Muscle of leg (tissue), 11 donors: ENCODE data around the gene HERC2. TPM values are rescaled to one million over a fixed set of nuclear protein-coding genes. Genes with fewer than 3 reads are reported as not detected.
"Not testable (repeated sequence)": the region's sequence is repeated elsewhere in the genome, so short reads cannot be mapped to it uniquely, and the experiment has no call there.

Experiments used
- DNase-seq: peaks from one replicate; pipeline ENCODE4 v3.0.0; 2013
- H3K27ac ChIP-seq: one replicate; pipeline ENCODE4 v1.5.1; 2013; ENCODE audit warnings: mild to moderate bottlenecking, low read length, control low read depth
- H3K27me3 ChIP-seq: one replicate; pipeline ENCODE4 v1.6.1; 2013; ENCODE audit warnings: low read length; ENCODE audit not compliant: control insufficient read depth, insufficient read depth
- H3K36me3 ChIP-seq: one replicate; pipeline ENCODE4 v1.6.1; 2013; ENCODE audit warnings: low read length; ENCODE audit not compliant: control insufficient read depth, insufficient read depth
- H3K4me1 ChIP-seq: one replicate; pipeline ENCODE4 v1.6.1; 2013; ENCODE audit warnings: low read length; ENCODE audit not compliant: control insufficient read depth, insufficient read depth
- H3K4me3 ChIP-seq: one replicate; pipeline ENCODE4 v1.5.1; 2013; ENCODE audit warnings: low read length, control low read depth
- H3K9me3 ChIP-seq: replicated peaks from 2 replicates; pipeline ENCODE4 v1.6.1; 2013; ENCODE audit warnings: low read depth, low read length; ENCODE audit not compliant: control insufficient read depth
- WGBS: methylation state at CpG from one replicate; pipeline ENCODE4 v1.1.5; 2013; ENCODE audit warnings: missing lambda C conversion rate; ENCODE audit not compliant: insufficient coverage; 5-methylcytosine and 5-hydroxymethylcytosine counted together
- polyA plus RNA-seq, 8 donors: library from polyadenylated mRNA; unstranded; fragments of 120-200 nt; gene quantifications; one replicate each; pipeline versions ENCODE4 v1.2.1 to v1.2.3, GENCODE V29; 2013; ENCODE audit warnings: inconsistent platforms in 1 of 8, low replicate concordance in 1 of 8; ENCODE audit not compliant: insufficient read length in 8 of 8, insufficient read depth in 1 of 8
- total RNA-seq: library from RNA; stranded (reverse); fragments of 120-200 nt; gene quantifications from one replicate; pipeline ENCODE4 v1.2.4, GENCODE V29; 2013

Gene HERC2
- total and polyA plus RNA-seq, 9 donors = 31.8 to 40.5 (median 36.4) TPM

DNA sequence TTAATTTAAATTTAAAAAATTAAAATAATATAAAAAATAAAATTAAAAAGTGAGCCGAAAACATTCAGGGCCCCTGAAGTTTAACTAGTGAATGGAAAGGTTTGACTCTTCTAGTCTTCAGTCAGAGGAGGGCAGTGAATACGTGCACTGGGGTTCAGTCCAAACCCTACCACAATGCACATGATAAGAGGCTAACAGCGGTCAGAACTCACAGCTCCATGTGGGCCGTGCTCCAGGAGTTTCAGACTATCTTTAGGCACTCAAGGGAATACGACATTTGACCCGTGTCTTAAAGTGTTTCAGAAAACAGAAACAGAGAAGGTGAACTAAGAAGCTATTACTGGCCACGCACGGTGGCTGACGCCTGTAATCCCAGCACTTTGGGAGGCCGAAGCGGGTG is 11.5 kb downstream of the HERC2 start:
- peaks cover 10% of the 10 kb centered on the region for H3K36me3 ChIP-seq
- H3K9me3 ChIP-seq, H3K4me1 ChIP-seq, H3K4me3 ChIP-seq, H3K27ac ChIP-seq, DNase-seq, H3K27me3 ChIP-seq: not testable (repeated sequence)
- WGBS = no CpG with 5 or more reads among the region's 11 CpGs

DNA sequence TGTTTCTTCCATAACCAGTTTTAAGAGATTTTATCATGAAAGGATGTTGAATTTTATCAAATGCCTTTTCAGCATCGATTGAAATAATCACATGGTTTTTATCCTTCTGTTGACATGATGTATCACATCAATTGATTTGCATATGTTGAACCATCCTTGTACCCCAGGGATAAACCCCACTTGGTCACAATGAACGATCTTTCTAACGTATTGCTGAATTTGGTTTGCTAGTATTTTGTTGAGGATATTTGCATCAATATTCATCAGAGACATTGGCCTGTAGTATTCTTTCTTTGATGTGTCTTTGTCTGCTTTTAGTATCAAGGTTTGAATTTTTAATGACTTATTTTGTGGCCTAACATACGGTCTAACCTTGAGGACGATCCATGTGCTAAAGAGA is 13.3 kb downstream of the HERC2 start:
- not testable (repeated sequence) for H3K27me3 ChIP-seq, DNase-seq, H3K36me3 ChIP-seq, H3K4me1 ChIP-seq, H3K27ac ChIP-seq, H3K9me3 ChIP-seq, H3K4me3 ChIP-seq
- WGBS = no CpG with 5 or more reads among the region's 5 CpGs

DNA sequence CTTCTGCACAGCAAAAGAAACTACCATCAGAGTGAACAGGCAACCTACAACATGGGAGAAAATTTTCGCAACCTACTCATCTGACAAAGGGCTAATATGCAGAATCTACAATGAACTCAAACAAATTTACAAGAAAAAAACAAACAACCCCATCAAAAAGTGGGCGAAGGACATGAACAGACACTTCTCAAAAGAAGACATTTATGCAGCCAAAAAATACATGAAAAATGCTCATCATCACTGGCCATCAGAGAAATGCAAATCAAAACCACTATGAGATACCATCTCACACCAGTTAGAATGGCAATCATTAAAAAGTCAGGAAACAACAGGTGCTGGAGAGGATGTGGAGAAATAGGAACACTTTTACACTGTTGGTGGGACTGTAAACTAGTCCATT is 16.3 kb downstream of the HERC2 start:
- not testable (repeated sequence) for H3K36me3 ChIP-seq, H3K4me3 ChIP-seq, H3K27ac ChIP-seq, H3K4me1 ChIP-seq, DNase-seq, H3K9me3 ChIP-seq, H3K27me3 ChIP-seq
- no CpG with 5 or more reads among the region's 2 CpGs for WGBS

DNA sequence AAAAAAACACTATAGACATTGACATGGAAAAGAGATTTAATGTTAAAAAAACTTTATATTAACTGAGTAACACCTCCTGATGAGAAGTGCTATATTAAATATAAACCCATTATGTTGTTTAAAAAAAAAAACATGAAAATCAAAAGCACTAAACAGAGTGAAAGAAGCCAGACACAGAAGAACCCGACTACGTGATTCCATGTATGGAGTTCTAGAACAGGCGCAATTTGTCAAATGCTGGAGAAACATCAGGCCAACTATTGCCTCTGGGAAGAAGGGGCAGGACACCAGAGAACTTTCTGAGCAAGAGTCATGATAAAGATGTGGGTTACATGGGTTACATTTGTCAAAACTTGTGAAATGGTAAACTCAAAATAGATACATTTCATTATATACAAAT is 24.5 kb downstream of the HERC2 start:
- not testable (repeated sequence) for H3K27ac ChIP-seq, H3K36me3 ChIP-seq, DNase-seq, H3K27me3 ChIP-seq, H3K4me1 ChIP-seq, H3K9me3 ChIP-seq, H3K4me3 ChIP-seq
- no CpG with 5 or more reads among the region's 3 CpGs for WGBS

DNA sequence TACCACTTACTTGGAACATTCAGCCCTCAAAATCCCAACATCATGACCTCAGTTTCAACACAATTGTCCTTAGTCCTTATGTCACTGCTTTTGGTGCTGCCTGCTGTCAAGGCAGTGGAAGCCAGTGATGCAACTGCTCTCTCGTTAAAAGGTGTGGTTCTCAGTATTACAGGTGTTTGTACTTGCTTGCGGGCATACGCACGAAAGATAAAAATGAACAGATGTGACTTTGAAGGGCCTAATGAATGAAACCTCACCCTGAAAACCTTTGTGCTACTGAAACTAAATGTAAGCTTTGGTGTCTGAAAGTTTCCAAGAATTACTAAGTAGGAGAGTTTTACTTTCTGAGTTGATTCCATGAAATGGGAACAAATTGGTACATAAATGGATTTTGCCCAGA is 25.2 kb downstream of the HERC2 start:
- not testable (repeated sequence) for H3K27me3 ChIP-seq, DNase-seq, H3K27ac ChIP-seq, H3K36me3 ChIP-seq, H3K4me3 ChIP-seq, H3K4me1 ChIP-seq, H3K9me3 ChIP-seq
- no CpG with 5 or more reads among the region's 4 CpGs for WGBS

DNA sequence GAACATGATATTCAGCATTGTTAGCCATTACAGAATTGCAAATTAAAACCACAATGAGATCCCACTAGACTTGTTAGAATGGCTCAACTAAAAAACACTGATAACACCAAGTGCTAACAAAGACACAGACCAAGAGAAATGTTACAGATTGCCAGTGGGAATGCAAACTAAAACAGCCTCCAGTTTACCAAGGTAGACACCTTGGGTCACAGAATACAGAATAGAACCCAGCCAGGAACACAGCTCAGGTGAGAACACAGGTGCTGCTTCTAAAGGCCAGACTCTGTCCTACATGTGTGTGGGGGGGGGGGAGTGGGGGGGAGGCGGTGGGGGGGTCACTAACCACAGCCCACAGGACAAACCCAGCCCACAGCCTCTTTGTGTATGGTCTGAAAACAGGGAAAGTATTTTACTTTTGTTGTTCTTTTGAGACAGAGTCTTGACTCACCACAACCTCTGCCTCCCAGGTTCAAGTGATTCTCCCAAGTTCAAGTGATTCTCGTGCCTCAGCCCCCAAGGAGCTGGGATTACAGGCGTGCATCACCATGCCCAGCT is 26.9 kb downstream of the HERC2 start:
- not testable (repeated sequence) for DNase-seq, H3K9me3 ChIP-seq, H3K4me3 ChIP-seq, H3K27me3 ChIP-seq, H3K36me3 ChIP-seq, H3K4me1 ChIP-seq, H3K27ac ChIP-seq
- WGBS = no CpG with 5 or more reads among the region's 3 CpGs

DNA sequence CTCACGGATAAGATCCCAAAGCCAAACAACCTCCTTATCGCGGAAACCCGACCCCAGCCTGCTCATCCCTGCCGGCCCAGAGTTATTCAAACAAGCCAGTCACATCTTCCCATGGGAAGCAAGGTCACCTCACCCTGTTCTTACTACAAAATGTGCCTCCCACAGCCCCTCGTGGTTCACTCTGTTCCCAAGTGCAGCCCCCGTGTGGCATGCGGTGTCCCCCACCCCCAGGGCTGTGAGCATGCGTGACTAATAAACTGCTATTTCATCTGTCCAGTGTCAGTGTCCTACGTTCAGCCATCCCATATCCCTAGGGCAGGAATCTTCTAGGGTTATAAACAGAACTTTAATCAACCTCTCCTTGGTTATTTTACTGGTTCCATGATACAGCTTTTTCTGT is 27.4 kb downstream of the HERC2 start:
- not testable (repeated sequence) for DNase-seq, H3K27ac ChIP-seq, H3K4me1 ChIP-seq, H3K27me3 ChIP-seq, H3K4me3 ChIP-seq, H3K9me3 ChIP-seq
- no CpG with 5 or more reads among the region's 10 CpGs for WGBS
- peaks cover 15% of the 10 kb centered on the region for H3K36me3 ChIP-seq

DNA sequence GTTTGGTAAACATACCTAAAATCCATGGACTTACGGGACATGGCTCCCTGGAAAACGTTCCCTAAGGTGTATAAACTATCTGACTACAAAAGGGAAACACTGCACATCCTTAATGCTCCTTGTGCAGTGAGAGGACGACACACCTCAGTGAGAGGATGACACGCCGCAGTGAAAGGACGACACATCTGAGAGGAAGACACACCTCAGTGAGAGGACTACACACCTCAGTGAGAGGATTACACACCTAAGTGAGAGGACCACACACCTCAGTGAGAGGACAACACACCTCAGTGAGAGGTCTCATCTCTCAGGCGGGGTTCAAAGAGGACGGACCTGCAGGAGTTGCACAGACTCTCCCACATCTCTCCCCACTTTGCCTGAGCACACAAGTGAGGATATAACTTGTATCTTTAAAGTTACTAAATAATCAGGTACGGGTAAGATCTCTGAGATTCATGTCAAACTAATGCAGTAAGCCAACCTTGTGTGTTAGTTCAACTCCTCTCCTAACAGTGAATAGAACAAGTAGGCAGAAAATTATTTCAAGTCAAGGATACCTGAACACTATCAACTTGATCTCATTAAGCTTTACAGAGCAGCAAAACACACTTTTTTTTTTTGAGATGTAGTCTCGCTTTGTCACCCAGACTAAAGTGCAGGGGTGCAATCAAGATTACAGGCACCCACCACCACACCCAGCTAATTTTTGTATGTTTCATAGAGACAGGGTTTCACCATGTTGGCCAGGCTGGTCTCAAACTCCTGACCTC is 32.1 kb downstream of the HERC2 start:
- Histone ChIP-seq H3K9me3 (no peaks in the 10 kb centered on the region), H3K27me3 (no peaks in the 10 kb centered on the region), H3K4me1 (no peaks in the 10 kb centered on the region), H3K27ac (no peak overlapping the region), H3K36me3 (peaks cover 17% of the 10 kb centered on the region), H3K4me3 (no peak overlapping the region)
- 98% methylated on average over 4 of the region's 10 CpGs for WGBS
- no peak for DNase-seq

DNA sequence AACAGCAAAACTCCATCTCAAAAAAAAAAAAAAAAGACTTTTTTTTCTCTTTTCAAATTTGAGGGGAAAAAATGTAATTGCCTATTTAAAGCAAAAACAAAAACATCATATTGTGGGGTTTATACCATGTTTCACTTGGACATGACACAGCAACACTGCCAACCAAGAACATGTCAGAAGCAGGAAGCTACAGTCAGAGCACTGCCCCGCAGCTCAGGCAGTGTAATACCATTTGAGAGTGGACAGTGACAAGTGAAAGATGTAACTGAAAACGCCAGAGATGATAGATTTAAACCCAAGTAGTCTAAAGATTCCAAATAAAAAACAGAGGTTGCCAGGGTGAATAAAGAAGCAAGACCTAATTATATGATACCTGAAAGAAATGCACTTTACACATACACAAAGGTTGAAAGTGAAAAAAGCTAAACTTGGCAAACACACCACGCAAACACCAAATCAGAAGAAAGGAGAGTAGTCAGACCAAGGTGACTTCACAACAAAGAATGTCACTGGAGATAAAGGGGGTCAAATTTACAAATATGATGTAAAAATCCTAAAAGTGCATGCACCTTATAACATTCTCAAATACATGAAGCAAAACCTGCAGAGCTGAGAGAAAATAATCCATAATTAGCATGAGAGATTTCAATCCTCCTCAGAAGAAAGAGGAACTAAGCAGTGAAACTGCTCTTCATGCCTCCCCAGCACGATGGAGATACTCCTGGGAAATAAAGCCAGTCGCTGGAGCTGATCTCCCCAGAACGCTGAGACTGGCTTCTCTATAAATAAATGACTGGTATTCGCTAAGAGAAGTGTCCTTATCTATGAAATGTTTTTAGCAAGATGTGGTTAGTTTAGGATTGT is 32.9 kb downstream of the HERC2 start:
- not testable (repeated sequence) for H3K4me1 ChIP-seq, H3K27me3 ChIP-seq, H3K4me3 ChIP-seq, DNase-seq, H3K27ac ChIP-seq, H3K9me3 ChIP-seq
- no CpG with 5 or more reads among the region's 7 CpGs for WGBS
- peaks cover 17% of the 10 kb centered on the region for H3K36me3 ChIP-seq

DNA sequence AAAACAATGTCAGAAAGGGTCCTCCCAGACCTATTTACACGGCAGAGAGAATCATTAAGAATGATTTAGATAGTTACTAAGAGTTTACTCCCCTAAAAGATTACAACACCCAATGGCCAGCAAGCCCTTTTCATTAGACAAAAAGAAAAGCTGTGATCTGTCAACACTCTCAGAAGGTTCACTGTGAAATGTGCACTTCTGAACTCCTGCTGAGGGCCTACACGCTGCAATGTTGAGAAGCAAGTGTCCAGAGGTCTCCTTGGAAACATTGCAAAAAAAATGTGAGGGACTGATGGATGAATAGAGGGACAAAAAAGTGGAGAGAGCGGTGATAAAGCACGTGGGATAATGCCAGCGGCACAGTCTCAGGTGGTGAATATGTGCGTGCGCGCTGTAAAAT is 35.3 kb downstream of the HERC2 start:
- H3K27me3 ChIP-seq, DNase-seq, H3K4me1 ChIP-seq, H3K4me3 ChIP-seq, H3K27ac ChIP-seq, H3K9me3 ChIP-seq: not testable (repeated sequence)
- no CpG with 5 or more reads among the region's 8 CpGs for WGBS
- peaks cover 16% of the 10 kb centered on the region for H3K36me3 ChIP-seq
